Measurements from ENCODE around the gene STK25.
"Not testable (repeated sequence)": the region's sequence is repeated elsewhere in the genome, so short reads cannot be mapped to it uniquely, and the experiment has no call there.

STK25 gene

GRCh38 chr2:241461693-241462677, 46.4 kb downstream of the STK25 start:
- DNase-seq = no peak

- DNase-seq = no peak
Measured at GRCh38 chr2:241460631-241461030, 47.8 kb downstream of the STK25 start.

GRCh38 chr2:241459520-241459919, 48.9 kb downstream of the STK25 start:
- no peak for DNase-seq

- DNase-seq = no peak
Measured at GRCh38 chr2:241458687-241459086, 49.7 kb downstream of the STK25 start.

- DNase-seq = no peak
Measured at GRCh38 chr2:241456546-241456945, 51.8 kb downstream of the STK25 start.

GRCh38 chr2:241454837-241455485, 53.4 kb downstream of the STK25 start:
- DNase-seq = no peak

GRCh38 chr2:241453919-241454318, 54.5 kb downstream of the STK25 start:
- DNase-seq = not testable (repeated sequence)

GRCh38 chr2:241451840-241452506, 56.4 kb downstream of the STK25 start:
- DNase-seq = no peak

- DNase-seq = not testable (repeated sequence)
Measured at GRCh38 chr2:241450092-241450491, 58.3 kb downstream of the STK25 start.

- no peak for DNase-seq
Measured at GRCh38 chr2:241445426-241445825, 63.0 kb downstream of the STK25 start.

GRCh38 chr2:241443486-241444223, 64.7 kb downstream of the STK25 start:
- peak; percentile 11 for DNase-seq
